GM12878 (cell line): Measurements from ENCODE around the gene METTL3.

Experiments used
- ASH2L ChIP-seq: fragments of 300-600, 200-600 bp; sonication (generic); IDR thresholded peaks from 2 replicates; pipeline ENCODE4 v1.6.1; 2017; ENCODE audit warnings: low read depth, mild to moderate bottlenecking, borderline replicate concordance
- CTCF ChIP-seq, 3 experiments: IDR thresholded peaks in 2 of 3; conservative IDR thresholded peaks in 1 of 3; 2 replicates each; pipeline ENCODE4 v1.5.1; 2011; ENCODE audit warnings: low read depth in 3 of 3, low read length in 3 of 3, mild to moderate bottlenecking in 3 of 3, control low read depth in 2 of 3, moderate library complexity in 2 of 3, inconsistent platforms in 1 of 3, mixed read lengths in 1 of 3; ENCODE audit not compliant: control insufficient read depth in 2 of 3, insufficient read depth in 1 of 3; ENCODE audit errors: extremely low read depth in 1 of 3
- EGR1 ChIP-seq, 2 experiments: IDR thresholded peaks; 1 replicate in 1 of 2; 2 replicates in 1 of 2; pipeline ENCODE4 v1.6.1; 2011 to 2012; ENCODE audit warnings: low read depth in 2 of 2, low read length in 2 of 2, borderline replicate concordance in 1 of 2, mild to moderate bottlenecking in 1 of 2, moderate library complexity in 1 of 2
- NFYB ChIP-seq: IDR thresholded peaks from 2 replicates; pipeline ENCODE4 v1.6.1; 2011; ENCODE audit warnings: low read depth, mild to moderate bottlenecking, low read length, improper control_type of control experiment, moderate library complexity; ENCODE audit not compliant: insufficient read depth
- POLR2A ChIP-seq: IDR thresholded peaks from 2 replicates; pipeline ENCODE4 v1.6.1; 2011; ENCODE audit warnings: low read depth, mild to moderate bottlenecking, low read length
- YBX1 ChIP-seq: fragments of 450-650 bp; IDR thresholded peaks from 2 replicates; pipeline ENCODE4 v1.6.1; 2016; ENCODE audit warnings: antibody characterized with exemption
- ZNF274 ChIP-seq: IDR thresholded peaks from one replicate; pipeline ENCODE4 v1.8.0; 2011; ENCODE audit not compliant: insufficient read length, insufficient read depth

- TF ChIP-seq POLR2A (no peak), YBX1 (no peak), CTCF (IDR thresholded peaks at IDR 0.05 in 2 of 3, conservative IDR thresholded peaks at IDR 0.05 in 1 of 3; ENCODE audit: control insufficient read depth in 2 of 3, extremely low read depth in 1 of 3, insufficient read depth in 1 of 3, low read depth in 3 of 3, low read length in 3 of 3) (no peak), EGR1 (IDR thresholded peaks at IDR 0.05; ENCODE audit: borderline replicate concordance in 1 of 2, low read depth in 2 of 2, low read length in 2 of 2) (no peak), NFYB (no peak), ASH2L (no peak), ZNF274 (no peak)
Measured at GRCh38 chr14:21536418-21537089, 25.4 kb upstream of the METTL3 start.
